BE2C (cell line): ENCODE data around the gene SEZ6.

ENCODE experiments used
- DNase-seq: peaks from one replicate; pipeline ENCODE4 v3.0.0-alpha.2; 2020
- H3K27me3 ChIP-seq: fragments of 250-450 bp; sonication (Bioruptor Pico); 2 replicates; pipeline ENCODE4 v1.5.1; 2020; ENCODE audit warnings: mild to moderate bottlenecking
- H3K36me3 ChIP-seq: fragments of 250-450 bp; sonication (Bioruptor Pico); 2 replicates; pipeline ENCODE4 v1.5.1; 2020; ENCODE audit warnings: mild to moderate bottlenecking
- H3K4me1 ChIP-seq: fragments of 250-450 bp; sonication (Bioruptor Pico); 2 replicates; pipeline ENCODE4 v1.5.1; 2020
- H3K4me3 ChIP-seq: 2 replicates; pipeline ENCODE4 v1.5.1; 2011; ENCODE audit warnings: low read depth, low read length
- H3K9me3 ChIP-seq: fragments of 250-450 bp; sonication (Bioruptor Pico); 2 replicates; pipeline ENCODE4 v1.5.1; 2020
- CTCF ChIP-seq: IDR thresholded peaks from 2 replicates; pipeline ENCODE4 v1.5.1; 2012; ENCODE audit warnings: mild to moderate bottlenecking, low read depth, low read length

The SEZ6 gene

GRCh38 chr17:28961391-28961790 lies 44.4 kb downstream of the SEZ6 start:
- no peaks in the 10 kb centered on the region for H3K9me3 ChIP-seq
- no peaks in the 10 kb centered on the region for H3K27me3 ChIP-seq
- H3K4me3 ChIP-seq, result no peak overlapping the region
- no peak for TF ChIP-seq CTCF
- H3K4me1 ChIP-seq, result no peaks in the 10 kb centered on the region
- no peaks in the 10 kb centered on the region for H3K36me3 ChIP-seq
- DNase-seq, result no peak

- Histone ChIP-seq H3K4me3 (no peak overlapping the region), H3K36me3 (no peaks in the 10 kb centered on the region), H3K9me3 (no peaks in the 10 kb centered on the region), H3K27me3 (no peaks in the 10 kb centered on the region), H3K4me1 (no peaks in the 10 kb centered on the region)
- no peak for TF ChIP-seq CTCF
- no peak for DNase-seq
Measured at GRCh38 chr17:28960256-28961061, 45.4 kb downstream of the SEZ6 start.

GRCh38 chr17:28959471-28959871 lies 46.4 kb downstream of the SEZ6 start:
- H3K27me3 ChIP-seq, result no peaks in the 10 kb centered on the region
- H3K4me1 ChIP-seq, result no peaks in the 10 kb centered on the region
- no peaks in the 10 kb centered on the region for H3K36me3 ChIP-seq
- H3K9me3 ChIP-seq, result no peaks in the 10 kb centered on the region
- no peak for TF ChIP-seq CTCF
- H3K4me3 ChIP-seq, result no peak overlapping the region
- DNase-seq, result no peak

- no peak for DNase-seq
- Histone ChIP-seq H3K4me3 (no peak overlapping the region), H3K27me3 (no peaks in the 10 kb centered on the region), H3K4me1 (no peaks in the 10 kb centered on the region), H3K36me3 (no peaks in the 10 kb centered on the region), H3K9me3 (no peaks in the 10 kb centered on the region)
- TF ChIP-seq CTCF, result no peak
Measured at GRCh38 chr17:28958820-28959455, 46.9 kb downstream of the SEZ6 start.

GRCh38 chr17:28957992-28958355 lies 47.9 kb downstream of the SEZ6 start:
- no peaks in the 10 kb centered on the region for H3K27me3 ChIP-seq
- H3K4me1 ChIP-seq, result peaks cover 1% of the 10 kb centered on the region
- H3K4me3 ChIP-seq, result no peak overlapping the region
- TF ChIP-seq CTCF, result no peak
- H3K9me3 ChIP-seq, result no peaks in the 10 kb centered on the region
- H3K36me3 ChIP-seq, result no peaks in the 10 kb centered on the region
- no peak for DNase-seq
